HuH-7.5 (cell line): Measurements from ENCODE around the gene LRTM2.
A peak's percentile ranks its signal among the peaks of the same experiment; 100 is the strongest.

Experiments used
- DNase-seq: peaks from one replicate; pipeline ENCODE4 v3.0.0; 2011; ENCODE audit warnings: low spot score

LRTM2 gene

GRCh38 chr12:1829306-1829900, 9.0 kb downstream of the LRTM2 start:
- DNase-seq = no peak

GRCh38 chr12:1830401-1830845, 10.1 kb downstream of the LRTM2 start:
- DNase-seq = peak; percentile 64

GRCh38 chr12:1830981-1831963, 10.9 kb downstream of the LRTM2 start:
- peak; percentile 94 for DNase-seq

GRCh38 chr12:1832801-1833595, 12.6 kb downstream of the LRTM2 start:
- no peak for DNase-seq

- no peak for DNase-seq
Measured at GRCh38 chr12:1833596-1834028, 13.2 kb downstream of the LRTM2 start.

GRCh38 chr12:1834186-1834925, 14.0 kb downstream of the LRTM2 start:
- no peak for DNase-seq

- no peak for DNase-seq
Measured at GRCh38 chr12:1835211-1836131, 15.1 kb downstream of the LRTM2 start.

GRCh38 chr12:1836241-1836803, 16.0 kb downstream of the LRTM2 start:
- no peak for DNase-seq

GRCh38 chr12:1836854-1837421, 16.6 kb downstream of the LRTM2 start:
- DNase-seq = no peak

GRCh38 chr12:1837541-1838204, 17.3 kb downstream of the LRTM2 start:
- DNase-seq = peak; percentile 89

GRCh38 chr12:1838205-1838993, 18.0 kb downstream of the LRTM2 start:
- DNase-seq = no peak

- DNase-seq = no peak
Measured at GRCh38 chr12:1838994-1839365, 18.6 kb downstream of the LRTM2 start.

GRCh38 chr12:1839464-1839863, 19.1 kb downstream of the LRTM2 start:
- DNase-seq = no peak

GRCh38 chr12:1839956-1840951, 19.9 kb downstream of the LRTM2 start:
- no peak for DNase-seq

- no peak for DNase-seq
Measured at GRCh38 chr12:1840981-1841425, 20.6 kb downstream of the LRTM2 start.

- no peak for DNase-seq
Measured at GRCh38 chr12:1841586-1842182, 21.3 kb downstream of the LRTM2 start.
